ENCODE data around the gene HOXA7.

Gene HOXA7

DNA sequence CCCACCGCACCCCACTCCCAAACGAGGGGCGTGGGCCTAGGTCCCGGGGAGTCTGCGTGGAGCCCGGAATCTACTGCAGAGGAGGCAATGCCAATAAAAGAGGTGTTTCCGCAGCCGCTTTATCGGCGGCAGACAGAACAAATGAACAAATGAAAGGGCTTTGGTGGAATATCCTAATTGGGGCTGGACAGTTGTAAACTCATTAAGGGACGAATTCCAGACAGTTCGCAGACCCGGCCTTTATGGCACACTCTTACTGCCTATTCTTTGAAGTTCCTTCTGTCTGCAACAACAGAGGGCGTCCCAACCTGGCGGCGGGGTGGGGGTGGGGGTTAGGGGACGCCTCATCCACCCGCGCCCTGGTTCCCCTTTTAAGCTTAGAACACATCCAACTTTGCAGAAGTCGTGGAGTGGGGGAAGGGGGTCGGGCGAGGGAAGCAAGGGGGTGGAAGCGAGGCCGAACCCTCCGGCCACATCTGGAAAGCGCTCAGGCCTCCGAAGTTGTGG is 4.8 kb upstream of the HOXA7 start:
- in situ Hi-C loops (cut with HindIII; ENCODE audit: low sequenced_read_pairs) = loop anchor here (5.0 to 10.0 kb wide), 2 partner anchors 34 to 306 kb away; no protein-coding TSS in a partner anchor

DNA sequence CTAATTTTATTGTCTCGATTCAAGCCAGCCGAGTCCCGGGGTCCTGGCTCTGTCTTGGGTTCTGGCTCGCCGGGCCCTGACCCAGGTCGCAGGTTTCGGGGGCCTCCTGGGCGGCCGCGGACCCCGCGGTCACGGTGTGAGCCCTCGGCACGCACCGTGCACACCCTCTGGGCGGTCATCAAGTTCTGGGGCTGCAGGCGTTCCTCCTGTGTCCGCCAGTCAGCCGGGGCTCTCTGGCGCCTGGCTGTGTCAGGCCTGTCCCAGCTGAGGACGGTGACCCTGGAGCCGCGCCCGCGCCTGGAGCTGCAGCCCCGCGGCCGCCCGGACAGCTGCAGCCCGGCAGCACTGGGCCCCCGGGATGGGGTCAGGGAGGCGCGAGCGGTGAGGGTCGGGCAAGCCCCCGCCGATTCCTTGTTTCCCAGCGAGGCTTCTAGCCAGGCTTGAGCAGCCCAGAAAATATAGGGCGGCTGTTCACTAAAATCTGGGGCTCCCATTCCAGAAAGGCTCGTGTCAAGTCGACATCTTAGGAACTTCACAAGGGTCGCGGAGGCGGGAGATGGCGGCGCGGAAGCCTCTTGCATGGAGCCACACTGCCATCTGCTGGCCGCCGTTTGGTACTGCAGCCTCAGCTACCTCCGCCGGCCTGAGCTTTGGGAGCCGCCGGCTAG is 4.2 kb upstream of the HOXA7 start:
- in situ Hi-C loops (cut with HindIII; ENCODE audit: low sequenced_read_pairs) = loop anchor here (5.0 to 10.0 kb wide), 2 partner anchors 33 to 306 kb away; no protein-coding TSS in a partner anchor

GRCh38 chr7:27160145-27160545 is 3.7 kb upstream of the HOXA7 start:
- in situ Hi-C loops (cut with HindIII; ENCODE audit: low sequenced_read_pairs) = loop anchor here (5.0 to 10.0 kb wide), 2 partner anchors 33 to 305 kb away; no protein-coding TSS in a partner anchor

GRCh38 chr7:27159266-27160144 is 3.0 kb upstream of the HOXA7 start:
- in situ Hi-C loops (cut with HindIII; ENCODE audit: low sequenced_read_pairs) = loop anchor here (5.0 to 10.0 kb wide), 2 partner anchors 32 to 305 kb away; no protein-coding TSS in a partner anchor

DNA sequence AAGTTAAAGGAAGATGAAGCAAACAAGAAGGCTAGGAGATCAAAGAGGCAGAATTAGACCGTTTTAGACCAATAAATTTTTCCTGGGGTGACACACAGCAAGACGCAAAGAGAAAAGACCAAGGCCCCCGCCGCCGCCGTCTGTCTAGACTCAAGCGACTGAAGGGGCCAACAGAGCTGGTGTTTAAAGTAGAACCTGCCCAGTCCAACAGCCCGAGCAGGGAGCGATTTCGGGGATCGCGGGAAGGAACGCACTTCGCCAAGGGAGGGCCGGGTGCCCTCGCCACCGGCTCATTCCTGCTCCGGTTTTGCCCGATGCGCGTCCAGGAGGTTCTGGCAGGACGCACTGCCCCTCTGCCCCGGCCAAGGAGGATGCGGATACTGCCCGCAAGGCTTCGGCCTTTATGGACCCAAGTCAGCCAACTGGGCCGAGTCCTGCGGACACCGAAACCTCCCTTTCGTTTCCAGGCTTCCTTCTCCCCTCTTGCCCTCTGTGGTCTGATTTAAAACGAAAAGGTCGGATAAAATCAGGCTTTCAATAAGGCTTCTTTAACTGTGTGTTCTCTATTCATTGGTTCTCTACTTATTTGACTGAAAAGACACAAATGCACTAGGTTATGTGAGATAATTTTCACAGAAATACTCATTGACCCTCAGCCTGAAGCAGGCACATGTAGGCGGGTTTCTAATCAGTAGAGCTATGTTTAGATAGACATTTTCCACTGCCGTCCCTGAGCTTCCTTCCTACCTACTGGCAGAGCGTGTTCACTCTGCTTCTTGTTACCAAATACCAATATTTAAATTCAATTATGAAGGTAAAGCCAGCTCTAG is 2.2 kb upstream of the HOXA7 start:
- in situ Hi-C loops (cut with HindIII; ENCODE audit: low sequenced_read_pairs) = no loop called here

DNA sequence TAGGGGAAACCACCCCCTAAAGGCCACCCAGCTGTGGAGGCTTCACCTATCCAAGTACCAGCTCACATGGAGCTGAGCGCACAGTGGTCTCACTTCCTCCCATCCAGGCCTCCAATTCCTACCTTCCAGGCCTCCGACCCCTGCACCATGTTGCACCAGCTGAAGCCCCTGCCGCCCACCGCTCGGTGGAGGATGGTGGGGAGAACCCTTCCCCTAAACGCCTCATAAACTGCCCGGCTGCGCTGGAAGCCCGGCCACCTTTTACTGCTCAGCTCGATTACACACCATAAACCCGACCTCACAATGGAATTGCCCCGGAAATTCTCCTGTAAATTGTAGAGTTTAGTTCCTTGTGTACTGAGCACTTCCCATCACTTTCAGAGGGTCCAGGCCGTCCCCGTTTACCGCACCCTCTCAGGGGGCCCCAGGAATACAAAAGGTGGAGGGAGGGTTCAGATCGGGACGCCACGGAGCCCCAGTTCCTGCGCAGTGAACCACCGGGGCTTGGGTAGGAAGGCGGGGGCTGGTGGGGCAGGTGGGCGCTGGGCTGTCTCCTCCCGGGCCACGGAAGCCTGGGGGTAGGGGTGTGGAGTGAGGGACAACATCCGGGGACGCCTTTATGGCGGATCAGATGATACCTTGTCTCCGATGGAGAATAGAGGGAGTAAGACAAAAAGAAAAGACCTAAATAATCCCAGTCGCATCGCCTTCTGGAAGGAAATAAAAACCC is 1.4 kb upstream of the HOXA7 start:
- in situ Hi-C loops (cut with HindIII; ENCODE audit: low sequenced_read_pairs) = no loop called here

DNA sequence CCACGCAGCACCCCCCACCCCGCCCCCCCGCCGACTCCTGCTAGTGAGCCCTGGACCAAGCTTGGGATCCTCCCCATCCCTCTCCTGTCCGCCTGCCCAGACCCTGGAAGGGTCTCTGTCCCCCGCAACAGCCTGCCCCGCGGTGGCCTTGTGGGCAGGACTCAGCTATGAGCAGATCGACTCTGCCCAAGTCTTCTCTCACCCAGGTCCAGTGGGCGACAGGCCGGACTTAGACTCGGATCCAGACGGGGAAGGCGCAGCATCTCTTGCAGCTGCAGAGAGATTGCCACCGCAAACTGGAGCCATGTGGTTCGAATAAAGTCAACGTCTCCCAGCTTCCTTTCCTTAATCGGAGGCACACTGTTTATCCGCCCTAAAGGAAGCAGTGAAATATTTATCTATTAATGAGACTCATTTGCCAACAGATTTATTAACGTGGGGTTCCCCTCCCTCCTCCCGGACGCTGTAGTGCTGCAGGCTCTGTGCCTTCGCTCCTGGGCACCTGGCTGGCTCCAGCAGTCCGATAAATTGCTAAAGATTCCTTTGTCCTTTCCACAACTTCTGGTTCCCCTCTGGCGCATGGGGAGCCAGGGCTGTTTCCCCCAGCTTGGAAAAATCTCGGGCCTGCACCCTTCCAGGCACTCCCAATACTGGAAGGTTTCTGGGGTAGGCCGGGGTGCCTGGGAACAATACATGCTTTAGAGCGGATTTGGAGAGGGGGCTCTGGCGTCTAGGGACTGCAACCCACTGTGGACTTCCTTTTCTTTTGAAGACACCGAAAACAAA is 634 bp upstream of the HOXA7 start:
- in situ Hi-C loops (cut with HindIII; ENCODE audit: low sequenced_read_pairs) = no loop called here

DNA sequence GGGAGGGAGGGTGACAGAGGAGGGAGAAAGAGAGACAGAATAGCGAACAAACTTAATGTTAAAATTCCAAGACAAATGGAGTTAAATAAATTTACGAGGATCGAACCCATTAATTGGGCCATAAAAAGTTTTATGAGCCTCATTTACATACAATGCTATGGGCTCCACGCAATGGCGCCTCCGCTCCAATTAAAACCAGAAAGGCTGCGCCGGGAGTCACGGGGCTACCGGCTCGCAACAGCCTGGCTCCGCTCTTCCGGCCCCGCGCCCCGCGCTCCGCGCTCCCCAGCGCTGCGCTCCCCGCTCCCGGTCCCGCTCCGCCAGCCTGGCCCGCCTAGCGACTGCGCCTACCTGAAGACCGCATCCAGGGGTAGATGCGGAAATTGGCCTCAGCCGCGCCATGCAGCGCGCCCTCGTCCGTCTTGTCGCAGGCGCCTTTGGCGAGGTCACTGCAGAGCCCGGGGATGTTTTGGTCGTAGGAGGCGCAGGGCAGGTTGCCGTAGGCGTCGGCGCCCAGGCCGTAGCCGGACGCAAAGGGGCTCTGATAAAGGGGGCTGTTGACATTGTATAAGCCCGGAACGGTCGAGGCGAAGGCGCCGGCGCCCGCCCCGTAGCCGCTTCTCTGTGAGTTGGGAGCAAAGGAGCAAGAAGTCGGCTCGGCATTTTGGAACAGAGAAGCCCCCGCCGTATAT is 513 bp downstream of the HOXA7 start:
- in situ Hi-C loops (cut with HindIII; ENCODE audit: low sequenced_read_pairs) = no loop called here

DNA sequence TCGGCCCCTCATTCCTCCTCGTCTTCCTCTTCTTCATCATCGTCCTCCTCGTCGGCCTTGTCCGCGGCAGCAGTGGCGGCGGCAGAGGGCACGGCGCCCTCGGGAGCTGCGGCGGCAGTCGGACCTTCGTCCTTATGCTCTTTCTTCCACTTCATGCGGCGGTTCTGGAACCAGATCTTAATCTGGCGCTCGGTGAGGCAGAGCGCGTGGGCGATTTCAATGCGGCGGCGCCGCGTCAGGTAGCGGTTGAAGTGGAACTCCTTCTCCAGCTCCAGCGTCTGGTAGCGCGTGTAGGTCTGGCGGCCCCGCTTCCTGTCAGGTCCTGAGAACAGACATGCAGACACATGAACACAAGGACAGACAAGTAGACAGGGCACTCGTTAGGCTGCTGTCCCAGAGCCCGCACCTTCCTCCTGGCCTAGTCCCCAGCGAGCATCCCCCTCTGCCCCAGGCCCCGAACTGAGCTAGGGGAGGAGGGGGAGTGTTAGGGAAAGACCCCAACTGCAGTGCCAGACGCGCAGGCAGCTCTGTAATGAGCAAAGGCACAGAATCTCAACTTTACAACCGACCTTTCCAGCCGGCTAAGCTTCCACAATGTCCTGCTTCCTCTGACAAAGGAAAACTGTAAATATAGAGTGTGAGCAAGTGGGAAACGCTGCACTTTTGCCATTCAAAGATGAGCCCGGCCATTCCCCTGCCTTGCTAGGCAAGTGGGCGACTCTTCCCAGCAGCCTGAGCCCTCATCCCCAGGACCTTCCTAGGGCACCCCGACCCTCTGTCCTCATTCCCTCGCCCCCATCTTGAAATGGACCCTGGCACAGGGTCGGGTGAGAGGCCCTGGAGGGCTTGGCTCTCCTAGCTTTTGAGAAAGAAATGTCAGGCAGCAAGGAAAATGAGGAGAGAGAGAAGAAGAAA is 1.3 kb downstream of the HOXA7 start:
- in situ Hi-C loops (cut with HindIII; ENCODE audit: low sequenced_read_pairs) = no loop called here

DNA sequence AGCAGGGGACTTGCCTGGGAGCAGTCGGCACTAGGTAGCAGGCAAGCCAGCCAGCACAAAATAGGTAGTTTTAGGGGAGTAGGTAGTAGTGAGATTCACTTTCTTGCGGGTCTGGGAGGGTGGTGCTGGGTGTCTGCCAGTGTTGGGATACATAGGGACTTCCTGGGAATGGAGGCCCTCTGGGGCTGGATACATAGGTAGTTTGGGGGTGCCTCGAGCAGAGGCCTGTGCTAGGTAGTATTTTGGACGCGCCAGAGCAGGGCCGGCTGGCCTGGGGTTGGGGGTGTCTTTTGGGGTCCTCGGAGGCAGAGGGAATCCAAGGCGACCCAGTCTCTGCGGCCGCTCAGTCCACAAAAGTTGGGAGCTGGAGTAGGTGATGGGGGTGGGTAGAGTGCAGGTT is 2.1 kb downstream of the HOXA7 start:
- in situ Hi-C loops (cut with HindIII; ENCODE audit: low sequenced_read_pairs) = no loop called here

DNA sequence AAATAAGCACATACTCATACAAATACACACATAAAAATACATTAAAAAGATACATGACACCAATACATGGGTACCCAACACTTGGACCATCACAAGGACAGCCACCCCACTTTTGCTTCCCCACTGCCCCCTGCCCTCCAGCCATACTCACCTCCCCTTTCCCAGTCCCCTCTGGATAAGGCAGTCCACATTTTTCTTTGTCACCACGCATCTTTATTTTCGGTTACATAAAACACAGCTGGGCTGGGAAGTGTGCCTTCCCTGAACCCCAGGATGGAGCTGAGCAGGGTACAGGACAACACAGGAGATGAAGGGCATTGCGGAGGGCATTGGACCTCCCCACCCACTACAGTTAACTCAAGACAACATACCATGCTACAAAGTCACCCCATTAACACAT is 2.9 kb downstream of the HOXA7 start:
- in situ Hi-C loops (cut with HindIII; ENCODE audit: low sequenced_read_pairs) = no loop called here

DNA sequence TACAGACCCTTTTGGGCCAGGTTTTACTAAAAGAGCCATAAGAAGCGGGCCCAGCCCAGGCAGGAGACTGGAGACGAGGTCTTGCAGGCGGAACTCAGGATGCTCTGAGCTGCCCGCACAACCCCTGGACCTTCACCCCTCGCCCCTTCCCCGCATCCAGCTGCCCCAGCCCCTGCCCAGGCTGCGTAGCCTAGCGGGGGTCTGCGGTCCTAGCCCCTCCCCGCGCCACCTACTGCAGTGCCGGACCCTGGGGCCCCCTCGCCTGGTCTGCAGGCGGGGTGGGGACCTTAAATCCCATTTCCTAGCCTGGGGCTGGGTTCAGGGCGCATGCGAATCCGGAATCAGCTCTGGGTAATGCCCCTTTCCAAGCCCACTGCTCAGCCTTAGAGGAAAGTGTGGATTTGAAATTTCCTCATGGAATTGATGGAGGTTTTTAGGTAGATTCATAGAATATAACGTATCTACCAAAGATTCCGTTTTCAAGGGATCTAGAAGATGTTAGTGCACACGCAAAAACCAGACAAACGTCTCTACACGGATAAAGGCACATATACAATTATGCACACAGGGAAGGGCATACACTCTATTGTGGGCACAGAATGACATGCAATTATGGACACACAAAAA is 3.5 kb downstream of the HOXA7 start:
- in situ Hi-C loops (cut with HindIII; ENCODE audit: low sequenced_read_pairs) = no loop called here

GRCh38 chr7:27151931-27152815 is 4.3 kb downstream of the HOXA7 start, which contains the start of gene HOXA3:
Gene HOXA3 (minus strand): TSS chr7:27152583. CDS start chr7:27110640, 41,943 bp downstream.
- in situ Hi-C loops (cut with HindIII; ENCODE audit: low sequenced_read_pairs) = no loop called here

DNA sequence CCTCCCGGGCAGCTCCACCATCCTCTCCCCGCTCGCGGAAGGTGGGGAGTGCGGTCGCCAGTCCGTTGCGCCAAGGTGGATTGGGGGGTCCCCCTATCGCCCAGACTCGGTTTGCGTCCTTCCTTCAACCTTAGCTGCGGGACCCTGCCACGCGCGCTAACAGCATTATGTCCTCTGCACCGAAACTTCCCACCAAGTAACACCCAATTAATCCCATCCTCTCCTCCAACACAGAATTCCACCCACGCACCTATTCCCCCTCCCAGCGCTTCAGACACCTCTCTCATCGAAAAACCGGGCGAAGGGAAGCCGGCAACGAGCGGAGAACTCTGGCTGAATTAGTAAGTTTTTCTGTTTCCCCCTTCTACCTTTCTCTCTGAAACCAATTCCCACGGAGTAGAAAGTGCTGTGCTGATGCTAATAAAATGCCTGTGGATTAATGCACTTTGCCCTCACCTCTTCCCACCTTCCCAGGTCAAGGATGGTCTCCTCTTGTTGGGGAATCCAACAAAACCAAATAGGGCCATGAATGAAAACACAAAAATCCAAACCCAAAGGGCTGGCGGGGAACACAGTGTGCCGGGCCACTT is 5.0 kb downstream of the HOXA7 start:
- in situ Hi-C loops (cut with HindIII; ENCODE audit: low sequenced_read_pairs) = no loop called here

DNA sequence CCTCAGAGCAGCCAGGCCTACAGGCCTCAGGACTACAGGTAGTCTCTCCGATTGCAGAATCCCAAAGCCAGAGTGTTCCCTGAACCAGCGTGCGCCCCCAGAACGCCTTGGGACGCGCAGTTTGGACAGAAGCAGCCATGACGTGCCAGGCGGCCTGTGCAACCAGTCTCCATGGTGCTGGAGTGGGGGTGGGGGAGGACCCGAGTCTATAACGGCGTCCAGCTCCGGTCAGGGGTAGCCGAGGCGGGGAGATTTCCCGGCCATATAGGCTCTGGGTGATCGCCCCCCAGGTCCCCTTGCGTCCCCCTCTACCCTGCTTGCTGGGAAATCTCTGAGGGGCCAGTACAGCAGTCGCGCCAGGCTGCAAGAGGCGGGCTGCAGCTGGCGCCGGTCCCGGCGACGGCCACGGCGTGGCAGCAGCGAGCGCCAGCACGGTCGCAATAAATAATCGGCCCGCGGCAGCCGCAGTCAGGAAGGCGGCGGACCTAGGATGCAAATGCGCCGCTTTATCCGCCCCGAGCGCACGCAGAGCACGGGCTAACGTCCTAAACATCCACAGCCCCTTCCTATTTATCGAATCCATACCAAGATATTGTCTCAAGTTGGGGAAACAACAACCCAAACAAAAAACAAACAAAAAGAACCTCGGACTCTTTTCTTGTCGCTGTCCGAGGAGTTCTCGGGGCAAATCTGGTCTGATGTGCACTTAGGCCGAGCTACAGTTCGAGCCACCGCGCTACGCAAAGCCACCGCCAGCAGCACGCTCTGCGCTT is 5.7 kb downstream of the HOXA7 start:
- in situ Hi-C loops (cut with HindIII; ENCODE audit: low sequenced_read_pairs) = no loop called here

All from DLD1 (cell line).